Measurements from ENCODE around the gene RIPK3. TPM values are rescaled to one million over a fixed set of nuclear protein-coding genes. Genes with fewer than 3 reads are reported as not detected.

RIPK3 gene
- total and polyA plus RNA-seq, 2 of the 8 experiments (the other 6 are each of a cell fraction or from before 2014, with no cell fraction given) = 0.24 to 0.39 TPM

DNA sequence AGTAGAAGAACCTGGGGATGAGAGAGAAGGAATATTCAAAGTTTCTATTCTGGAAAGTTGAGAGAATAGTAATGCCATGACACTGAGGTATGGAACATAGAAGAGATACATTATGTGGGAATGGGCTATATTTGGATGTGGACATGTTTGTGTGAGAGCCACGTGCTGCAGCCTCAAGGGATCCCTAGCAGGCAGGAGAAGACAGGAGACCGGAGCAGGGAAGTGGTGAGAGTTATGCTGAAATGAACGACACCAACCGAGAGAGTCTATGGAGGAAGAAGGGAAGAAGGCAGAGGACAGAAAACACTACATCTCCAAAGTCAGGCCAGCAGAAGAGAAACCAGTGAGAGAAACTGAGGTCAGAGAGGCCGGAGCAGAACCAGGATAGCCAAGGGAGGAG, 10.0 kb upstream of the RIPK3 start:
- no peak overlapping the region for H3K27ac ChIP-seq (ENCODE audit: low read depth, low read length)
- no peak overlapping the region for H4K5ac ChIP-seq (ENCODE audit: insufficient read length, low read depth, low read length)
- H2BK20ac ChIP-seq (ENCODE audit: low read length) = no peak overlapping the region
- no peak overlapping the region for H3K4me2 ChIP-seq (ENCODE audit: insufficient read depth in 1 of 2, low read depth in 2 of 2, low read length in 2 of 2)
- H2BK12ac ChIP-seq (ENCODE audit: low read depth, low read length) = no peak overlapping the region
- H2BK15ac ChIP-seq (ENCODE audit: low read length) = no peak overlapping the region
- H3K4ac ChIP-seq (replicated peaks; ENCODE audit: insufficient read length, low read depth, low read length) = no peak overlapping the region
- H2AK5ac ChIP-seq (ENCODE audit: low read depth, low read length) = no peak overlapping the region
- no peak overlapping the region for H3K18ac ChIP-seq (ENCODE audit: extremely low read depth, low read length)
- peaks cover 0 to 11% (median 9%) of the 10 kb centered on the region in 4 experiments; a peak in 5 of 7 replicates for H3K27me3 ChIP-seq (replicated peaks in 1 of 4; ENCODE audit: control insufficient read depth in 3 of 4, extremely low read depth in 1 of 4, insufficient read depth in 3 of 4, low read length in 3 of 4)
- no peaks in the 10 kb centered on the region for H3K36me3 ChIP-seq (ENCODE audit: control insufficient read depth in 2 of 4, insufficient read depth in 4 of 4, low read length in 3 of 4)
- H3K56ac ChIP-seq (replicated peaks; ENCODE audit: insufficient read length, low read depth, low read length) = no peak overlapping the region
- no peak overlapping the region for H3K23ac ChIP-seq (ENCODE audit: insufficient read length)
- no peak for TF ChIP-seq SUZ12 (IDR thresholded peaks at IDR 0.05; ENCODE audit: low read length)
- no peak for TF ChIP-seq GTF2F1 (IDR thresholded peaks at IDR 0.05; ENCODE audit: borderline replicate concordance, low read depth, low read length)
- no peak for TF ChIP-seq EZH2 (IDR thresholded peaks at IDR 0.05; ENCODE audit: low read depth, low read length, severe bottlenecking)
- TF ChIP-seq BRCA1 (IDR thresholded peaks at IDR 0.05; ENCODE audit: low read depth, low read length) = no peak
- TF ChIP-seq EP300 (IDR thresholded peaks at IDR 0.05; ENCODE audit: borderline replicate concordance in 1 of 2, low read depth in 2 of 2, low read length in 2 of 2) = no peak
- no peak for TF ChIP-seq POLR2A (IDR thresholded peaks at IDR 0.05; ENCODE audit: control extremely low read depth in 1 of 2, low read depth in 2 of 2, low read length in 2 of 2)
- TF ChIP-seq GABPA (IDR thresholded peaks at IDR 0.05; ENCODE audit: borderline replicate concordance, insufficient read depth, low read length) = no peak
- no peak for DNase-seq (ENCODE audit: low read depth in 1 of 2, low spot score in 2 of 2)
- no peak overlapping the region for H3K4me3 ChIP-seq (ENCODE audit: extremely low read depth in 1 of 4, insufficient read depth in 2 of 4, low read depth in 3 of 4, low read length in 4 of 4)
- CTCF ChIA-PET (ENCODE audit: partially characterized antibody) = interaction anchor here (1.0 to 3.7 kb wide), 7 partner anchors 8 to 86 kb away, joined by 3 to 27 read pairs (median 4); partner anchors contain the start of genes KHNYN and NFATC4
- H4K20me1 ChIP-seq (replicated peaks in 1 of 2; ENCODE audit: control insufficient read depth in 1 of 2, insufficient read depth in 2 of 2, low read length in 2 of 2) = peaks cover 0 to 2% of the 10 kb centered on the region in 2 experiments
- H3K9ac ChIP-seq (replicated peaks in 1 of 4; ENCODE audit: extremely low read depth in 1 of 4, low read depth in 3 of 4, low read length in 3 of 4) = no peak overlapping the region
- no peak overlapping the region; the same call in 1 of the 2 replicates for H4K8ac ChIP-seq (ENCODE audit: extremely low read depth, insufficient read depth, low read length)
- no peaks in the 10 kb centered on the region for H3K4me1 ChIP-seq (replicated peaks in 1 of 4; ENCODE audit: control insufficient read depth in 3 of 4, insufficient read depth in 4 of 4, low read length in 3 of 4)
- no peaks in the 10 kb centered on the region for H3K79me1 ChIP-seq (ENCODE audit: low read depth, low read length)
- no peak overlapping the region for H4K91ac ChIP-seq (replicated peaks; ENCODE audit: insufficient read length, low read length)
- H3K14ac ChIP-seq (ENCODE audit: insufficient read length) = no peak overlapping the region
- 67% methylated on average over 5 of the region's 5 CpGs; no CpG with 5 or more reads in 1 of the 2 experiments for WGBS, 2 experiments (ENCODE audit: extremely low coverage in 1 of 2, insufficient coverage in 1 of 2, insufficient read length in 1 of 2, insufficient replicate concordance in 2 of 2, low coverage in 1 of 2, low lambda C conversion rate in 2 of 2, missing lambda C conversion rate in 1 of 2)
- H2BK120ac ChIP-seq (replicated peaks; ENCODE audit: low read depth, low read length) = no peak overlapping the region
- POLR2A ChIA-PET (ENCODE audit: partially characterized antibody) = interaction anchor here (1.6 kb wide), 1 partner anchor 9 kb away, joined by 5 read pairs; no protein-coding TSS in a partner anchor
- H3K9me3 ChIP-seq (ENCODE audit: insufficient read depth in 2 of 2, low read depth in 1 of 2, low read length in 1 of 2) = no peaks in the 10 kb centered on the region
- no peak overlapping the region for H2BK5ac ChIP-seq (ENCODE audit: low read depth, low read length)
- no peak for FAIRE-seq
- H2AFZ ChIP-seq (ENCODE audit: low read length) = no peak overlapping the region
- no peaks in the 10 kb centered on the region for H3K79me2 ChIP-seq (ENCODE audit: control insufficient read depth in 1 of 2, insufficient read depth in 2 of 2, low read length in 2 of 2)
- 0 out of 2 replicates have a peak, but pooled peaks cover 2% of the 10 kb centered on the region for H3K23me2 ChIP-seq (ENCODE audit: low read depth, low read length)
